VCaP (cell line): Measurements from ENCODE around the gene LOXL1.
A peak's percentile ranks its signal among the peaks of the same experiment; 100 is the strongest.

Source experiments
- H3K27ac ChIP-seq: fragments of 450-650 bp; 2 replicates; pipeline ENCODE4 v1.5.1; 2017
- CTCF ChIP-seq: fragments of 450-650 bp; conservative IDR thresholded peaks from 2 replicates; pipeline ENCODE4 v1.5.1; 2017; ENCODE audit warnings: mild to moderate bottlenecking, moderate library complexity

Gene LOXL1

GRCh38 chr15:73925848-73926218 is 429 bp upstream of the LOXL1 start:
- H3K27ac ChIP-seq, result peak overlapping the region; percentile 99; the same call in 1 of the 2 replicates

GRCh38 chr15:73927003-73927475 is 777 bp downstream of the LOXL1 start:
- TF ChIP-seq CTCF, result no peak
- peak overlapping the region; percentile 99 for H3K27ac ChIP-seq

More at GRCh38 chr15:73925848-73926218, 429 bp upstream of the LOXL1 start:
- no peak for TF ChIP-seq CTCF

- peak; percentile 76 for TF ChIP-seq CTCF
- peak overlapping the region; percentile 99 for H3K27ac ChIP-seq
Measured at GRCh38 chr15:73927476-73928240, 1.4 kb downstream of the LOXL1 start.

GRCh38 chr15:73928241-73928579 is 1.9 kb downstream of the LOXL1 start:
- TF ChIP-seq CTCF, result no peak
- H3K27ac ChIP-seq, result peak overlapping the region; percentile 99

GRCh38 chr15:73928971-73929627 is 2.8 kb downstream of the LOXL1 start:
- no peak for TF ChIP-seq CTCF
- H3K27ac ChIP-seq, result peak overlapping the region; percentile 99

- peak overlapping the region; percentile 94; the same call in 1 of the 2 replicates for H3K27ac ChIP-seq
- TF ChIP-seq CTCF, result no peak
Measured at GRCh38 chr15:73930371-73930770, 4.1 kb downstream of the LOXL1 start.

- TF ChIP-seq CTCF, result no peak
- H3K27ac ChIP-seq, result peak overlapping the region; percentile 94; the same call in 1 of the 2 replicates
Measured at GRCh38 chr15:73930790-73931281, 4.6 kb downstream of the LOXL1 start.
